Sigmoid colon (tissue), 4 donors: ENCODE measurements around the gene FUCA1.

Experiments
- CTCF ChIP-seq, 4 experiments: fragments of 450-650 bp in 3 of 4; fragments of 200-600 bp in 1 of 4; IDR thresholded peaks; one replicate each; pipeline ENCODE4 v1.5.1; 2016 to 2019; ENCODE audit warnings: antibody characterized with exemption in 4 of 4, mild to moderate bottlenecking in 3 of 4, moderate library complexity in 2 of 4
- EP300 ChIP-seq, 4 donors: sonication (generic); formaldehyde crosslinking; IDR thresholded peaks; one replicate each; pipeline ENCODE4 v1.6.1; 2017; ENCODE audit warnings: antibody characterized with exemption in 4 of 4
- POLR2A ChIP-seq, 2 donors: fragments of 450-650 bp; IDR thresholded peaks; one replicate each; pipeline ENCODE4 v1.6.1; 2016; ENCODE audit warnings: antibody characterized with exemption in 2 of 2, mild to moderate bottlenecking in 2 of 2, moderate library complexity in 2 of 2
- POLR2AphosphoS5 ChIP-seq, 4 donors: sonication (generic); formaldehyde crosslinking; IDR thresholded peaks; one replicate each; pipeline ENCODE4 v1.6.1; 2017; ENCODE audit warnings: antibody characterized with exemption in 4 of 4

- TF ChIP-seq CTCF (IDR thresholded peaks at IDR 0.05) (no peak), POLR2A (IDR thresholded peaks at IDR 0.05) (no peak), EP300 (IDR thresholded peaks at IDR 0.05) (no peak), POLR2AphosphoS5 (IDR thresholded peaks at IDR 0.05) (no peak)
These were observed 11.7 kb upstream of the FUCA1 start for GRCh38 chr1:23879809-23880208.
